Parathyroid adenoma (tissue), 2 donors: Measurements from ENCODE around the gene TFAP2A.

Experiments
- H2AFZ ChIP-seq: fragments of 300-600 bp; sonication (generic); one replicate; pipeline ENCODE4 v1.7.0; 2017; ENCODE audit warnings: antibody characterized with exemption, mild to moderate bottlenecking
- H3K27ac ChIP-seq: fragments of 300-600 bp; sonication (generic); one replicate; pipeline ENCODE4 v1.7.0; 2017
- H3K27me3 ChIP-seq: fragments of 300-600 bp; sonication (generic); one replicate; pipeline ENCODE4 v1.7.0; 2017; ENCODE audit warnings: low read length; ENCODE audit not compliant: control insufficient read depth, insufficient read depth
- H3K36me3 ChIP-seq: fragments of 300-600 bp; sonication (generic); one replicate; pipeline ENCODE4 v1.7.0; 2017; ENCODE audit warnings: low read length; ENCODE audit not compliant: control insufficient read depth, insufficient read depth
- H3K4me1 ChIP-seq: fragments of 300-600 bp; sonication (generic); one replicate; pipeline ENCODE4 v1.7.0; 2017; ENCODE audit warnings: control low read depth
- H3K4me2 ChIP-seq: fragments of 300-600 bp; sonication (generic); one replicate; pipeline ENCODE4 v1.7.0; 2017; ENCODE audit warnings: low read length
- H3K4me3 ChIP-seq: fragments of 300-600 bp; sonication (generic); one replicate; pipeline ENCODE4 v1.7.0; 2017; ENCODE audit warnings: low read depth, low read length
- H3K79me2 ChIP-seq: fragments of 300-600 bp; sonication (generic); one replicate; pipeline ENCODE4 v1.7.0; 2017; ENCODE audit warnings: control low read depth
- H3K9ac ChIP-seq: fragments of 300-600 bp; sonication (generic); one replicate; pipeline ENCODE4 v1.7.0; 2017; ENCODE audit warnings: mild to moderate bottlenecking
- H3K9me3 ChIP-seq: fragments of 300-600 bp; sonication (generic); one replicate; pipeline ENCODE4 v1.7.0; 2017; ENCODE audit warnings: low read length; ENCODE audit not compliant: control insufficient read depth
- CTCF ChIP-seq: fragments of 300-600 bp; sonication (generic); IDR thresholded peaks from one replicate; pipeline ENCODE4 v1.7.0; 2017; ENCODE audit warnings: antibody characterized with exemption, mild to moderate bottlenecking
- donor health status: primary hyperparathyroidism.

TFAP2A gene

GRCh38 chr6:10375391-10375969, 39.4 kb downstream of the TFAP2A start:
- Histone ChIP-seq H3K27ac (no peak overlapping the region), H2AFZ (no peak overlapping the region), H3K9ac (no peak overlapping the region), H3K4me3 (no peak overlapping the region), H3K79me2 (no peaks in the 10 kb centered on the region), H3K27me3 (no peaks in the 10 kb centered on the region), H3K36me3 (no peaks in the 10 kb centered on the region), H3K4me2 (no peak overlapping the region), H3K4me1 (no peaks in the 10 kb centered on the region), H3K9me3 (no peaks in the 10 kb centered on the region)
- no peak for TF ChIP-seq CTCF

GRCh38 chr6:10373642-10374359, 41.1 kb downstream of the TFAP2A start:
- no peaks in the 10 kb centered on the region for H3K4me1 ChIP-seq
- no peaks in the 10 kb centered on the region for H3K27me3 ChIP-seq
- TF ChIP-seq CTCF, result no peak
- no peaks in the 10 kb centered on the region for H3K9me3 ChIP-seq
- no peak overlapping the region for H3K9ac ChIP-seq
- no peak overlapping the region for H3K4me2 ChIP-seq
- H2AFZ ChIP-seq, result no peak overlapping the region
- no peak overlapping the region for H3K27ac ChIP-seq
- H3K36me3 ChIP-seq, result no peaks in the 10 kb centered on the region
- H3K79me2 ChIP-seq, result no peaks in the 10 kb centered on the region
- no peak overlapping the region for H3K4me3 ChIP-seq

- Histone ChIP-seq H3K79me2 (no peaks in the 10 kb centered on the region), H3K27me3 (no peaks in the 10 kb centered on the region), H3K9ac (no peak overlapping the region), H3K4me3 (no peak overlapping the region), H3K36me3 (no peaks in the 10 kb centered on the region), H3K4me2 (no peak overlapping the region), H3K27ac (no peak overlapping the region), H2AFZ (no peak overlapping the region), H3K4me1 (no peaks in the 10 kb centered on the region), H3K9me3 (no peaks in the 10 kb centered on the region)
- TF ChIP-seq CTCF, result no peak
Observed at GRCh38 chr6:10369896-10370295, 45.0 kb downstream of the TFAP2A start.

- no peaks in the 10 kb centered on the region for H3K4me1 ChIP-seq
- H3K27ac ChIP-seq, result no peak overlapping the region
- no peaks in the 10 kb centered on the region for H3K36me3 ChIP-seq
- H3K9me3 ChIP-seq, result no peaks in the 10 kb centered on the region
- no peak overlapping the region for H2AFZ ChIP-seq
- H3K4me2 ChIP-seq, result no peak overlapping the region
- H3K79me2 ChIP-seq, result no peaks in the 10 kb centered on the region
- H3K4me3 ChIP-seq, result no peak overlapping the region
- no peak overlapping the region for H3K9ac ChIP-seq
- TF ChIP-seq CTCF, result no peak
- no peaks in the 10 kb centered on the region for H3K27me3 ChIP-seq
Observed at GRCh38 chr6:10368861-10369260, 46.0 kb downstream of the TFAP2A start.

GRCh38 chr6:10363911-10364310, 51.0 kb downstream of the TFAP2A start:
- no peaks in the 10 kb centered on the region for H3K79me2 ChIP-seq
- H3K4me1 ChIP-seq, result no peaks in the 10 kb centered on the region
- no peak overlapping the region for H3K4me2 ChIP-seq
- H3K4me3 ChIP-seq, result no peak overlapping the region
- H3K9me3 ChIP-seq, result no peaks in the 10 kb centered on the region
- H3K9ac ChIP-seq, result no peak overlapping the region
- H3K36me3 ChIP-seq, result no peaks in the 10 kb centered on the region
- no peak overlapping the region for H2AFZ ChIP-seq
- no peaks in the 10 kb centered on the region for H3K27me3 ChIP-seq
- TF ChIP-seq CTCF, result no peak
- H3K27ac ChIP-seq, result no peak overlapping the region
